GM18517 (cell line): ENCODE data around the gene ADGRD1.
"Not testable (repeated sequence)": the region's sequence is repeated elsewhere in the genome, so short reads cannot be mapped to it uniquely, and the experiment has no call there.

Source experiments
- ATAC-seq: cut with Tn5 transposase; IDR thresholded peaks from one replicate; pipeline ENCODE4 v1.9.1; 2021; ENCODE audit warnings: mild to moderate bottlenecking, moderate library complexity; ENCODE audit not compliant: unreplicated experiment

Gene ADGRD1

GRCh38 chr12:130983328-130984017, 29.8 kb downstream of the ADGRD1 start:
- ATAC-seq, result no peak

GRCh38 chr12:130984183-130985058, 30.7 kb downstream of the ADGRD1 start:
- ATAC-seq, result no peak

GRCh38 chr12:130987151-130987931, 33.6 kb downstream of the ADGRD1 start:
- ATAC-seq, result no peak

GRCh38 chr12:130988261-130988660, 34.6 kb downstream of the ADGRD1 start:
- ATAC-seq, result no peak

GRCh38 chr12:130988751-130989150, 35.0 kb downstream of the ADGRD1 start:
- ATAC-seq, result no peak

GRCh38 chr12:130989391-130989790, 35.7 kb downstream of the ADGRD1 start:
- ATAC-seq, result no peak

GRCh38 chr12:130990034-130990433, 36.3 kb downstream of the ADGRD1 start:
- no peak for ATAC-seq

GRCh38 chr12:130992448-130992847, 38.7 kb downstream of the ADGRD1 start:
- no peak for ATAC-seq

- ATAC-seq, result no peak
Observed at GRCh38 chr12:130992979-130993538, 39.4 kb downstream of the ADGRD1 start.

GRCh38 chr12:130993759-130994670, 40.3 kb downstream of the ADGRD1 start:
- no peak for ATAC-seq

- ATAC-seq, result no peak
Observed at GRCh38 chr12:130994821-130995375, 41.2 kb downstream of the ADGRD1 start.

GRCh38 chr12:130995386-130995969, 41.8 kb downstream of the ADGRD1 start:
- not testable (repeated sequence) for ATAC-seq

GRCh38 chr12:130998136-130998535, 44.4 kb downstream of the ADGRD1 start:
- ATAC-seq, result no peak

GRCh38 chr12:131000000-131000486, 46.3 kb downstream of the ADGRD1 start:
- no peak for ATAC-seq

GRCh38 chr12:131001493-131001892, 47.8 kb downstream of the ADGRD1 start:
- no peak for ATAC-seq

- no peak for ATAC-seq
Observed at GRCh38 chr12:131002216-131002631, 48.5 kb downstream of the ADGRD1 start.

GRCh38 chr12:131003036-131003715, 49.5 kb downstream of the ADGRD1 start:
- no peak for ATAC-seq

- ATAC-seq, result no peak
Observed at GRCh38 chr12:131003716-131004045, 50.0 kb downstream of the ADGRD1 start.

GRCh38 chr12:131004166-131004565, 50.5 kb downstream of the ADGRD1 start:
- ATAC-seq, result no peak
